HCT116 (cell line): ENCODE results near the gene PDE8A. TPM values are rescaled to one million over a fixed set of nuclear protein-coding genes. Genes with fewer than 3 reads are reported as not detected.

Experiments
- ATAC-seq: fragments of 200-7000 bp; cut with Tn5 transposase; 2 replicates; pipeline ENCODE4 v1.9.1; 2020; ENCODE audit warnings: mild to moderate bottlenecking, moderate library complexity
- BruUV-seq: library from RNA; stranded (reverse); fragments of 400-500 nt; replicated peaks from 2 replicates; lab custom pipeline; 2021; lab: Mats Ljungman, UMichigan
- CTCF ChIA-PET: fragments of 300-600 bp; sonication (Branson Sonifier 250); formaldehyde crosslinking; loops from one replicate; lab custom pipeline; 2021; ENCODE audit warnings: antibody characterized with exemption; lab: Charles Lee
- POLR2A ChIA-PET: fragments of 300-600, 350-600 bp; sonication (Branson Sonifier 250); formaldehyde crosslinking; loops from one replicate; lab custom pipeline; 2021; ENCODE audit warnings: antibody characterized with exemption; lab: Charles Lee
- RAD21 ChIA-PET, 2 experiments: fragments of 300-600 bp; sonication (Branson Sonifier 250); formaldehyde crosslinking; loops; one replicate each; lab custom pipeline; 2023; ENCODE audit warnings: low total read pairs in 2 of 2; ENCODE audit not compliant: uncharacterized antibody in 2 of 2, unreplicated experiment in 2 of 2, low non-redundant PET in 1 of 2; lab: Charles Lee
- DNase-seq: peaks from one replicate; pipeline ENCODE4 v3.0.0-alpha.2; 2010; ENCODE audit warnings: low read depth, low spot score
- H2AFZ ChIP-seq: fragments of 200-600 bp; shearing (Covaris generic), sonication (generic); 2 replicates; pipeline ENCODE4 v1.6.1; 2017; ENCODE audit warnings: low read depth, mixed run types, mixed read lengths, antibody characterized with exemption, low read length; ENCODE audit not compliant: poor library complexity, severe bottlenecking
- H3K27ac ChIP-seq: 2 replicates; pipeline ENCODE4 v1.5.1; 2012; ENCODE audit warnings: low read depth, low read length
- H3K27me3 ChIP-seq: fragments of 200-600 bp; sonication (generic); 2 replicates; pipeline ENCODE4 v1.6.1; 2016; ENCODE audit warnings: mixed run types, low read length, mixed read lengths; ENCODE audit not compliant: insufficient read depth
- H3K36me3 ChIP-seq, 2 experiments: fragments of 200-500 bp in 1 of 2; fragments of 200-600 bp in 1 of 2; sonication (Bioruptor generic) in 1 of 2; sonication (generic) in 1 of 2; 2 replicates each; pipeline versions ENCODE4 v1.5.1 to v1.6.1; 2014 to 2016; ENCODE audit warnings: low read length in 2 of 2, inconsistent platforms in 1 of 2, mixed read lengths in 1 of 2, mixed run types in 1 of 2; ENCODE audit not compliant: insufficient read depth in 2 of 2, control insufficient read depth in 1 of 2
- H3K4me1 ChIP-seq, 2 experiments: fragments of 200-600 bp in 1 of 2; sonication (generic) in 1 of 2; 2 replicates each; pipeline versions ENCODE4 v1.5.1 to v1.6.1; 2012 to 2017; ENCODE audit warnings: low read length in 2 of 2, inconsistent platforms in 1 of 2, mild to moderate bottlenecking in 1 of 2, mixed read lengths in 1 of 2, mixed run types in 1 of 2, moderate library complexity in 1 of 2; ENCODE audit not compliant: insufficient read depth in 2 of 2, control insufficient read depth in 1 of 2
- H3K4me2 ChIP-seq: fragments of 200-600 bp; sonication (generic); 2 replicates; pipeline ENCODE4 v1.6.1; 2017; ENCODE audit warnings: mixed run types, low read length, mixed read lengths
- H3K4me3 ChIP-seq, 2 experiments: fragments of 200-600 bp in 1 of 2; sonication (generic) in 1 of 2; replicated peaks in 1 of 2; 2 replicates each; pipeline ENCODE4 v1.5.1; 2011 to 2016; ENCODE audit warnings: low read length in 2 of 2, control low read depth in 1 of 2, low read depth in 1 of 2, mild to moderate bottlenecking in 1 of 2, mixed read lengths in 1 of 2, mixed run types in 1 of 2
- H3K79me2 ChIP-seq: fragments of 200-600 bp; sonication (generic); 2 replicates; pipeline ENCODE4 v1.6.1; 2017; ENCODE audit warnings: mild to moderate bottlenecking, mixed run types, low read length, moderate library complexity, mixed read lengths; ENCODE audit not compliant: insufficient read depth
- H3K9ac ChIP-seq: fragments of 200-600 bp; sonication (generic); 2 replicates; pipeline ENCODE4 v1.6.1; 2016; ENCODE audit warnings: low read length, mixed read lengths
- H3K9me2 ChIP-seq: fragments of 200-600 bp; sonication (generic), shearing (Covaris generic); 2 replicates; pipeline ENCODE4 v1.6.1; 2017; ENCODE audit warnings: mixed run types, mild to moderate bottlenecking, moderate library complexity; ENCODE audit not compliant: insufficient read depth
- H3K9me3 ChIP-seq, 2 experiments: fragments of 200-500 bp in 1 of 2; fragments of 200-600 bp in 1 of 2; sonication (Bioruptor generic) in 1 of 2; sonication (generic) in 1 of 2; 2 replicates each; pipeline ENCODE4 v1.6.1; 2014 to 2017; ENCODE audit warnings: low read length in 2 of 2, mixed read lengths in 2 of 2, inconsistent platforms in 1 of 2, low read depth in 1 of 2, mild to moderate bottlenecking in 1 of 2, mixed run types in 1 of 2, moderate library complexity in 1 of 2; ENCODE audit not compliant: control insufficient read depth in 1 of 2, insufficient read depth in 1 of 2
- H4K20me1 ChIP-seq: fragments of 200-600 bp; sonication (generic), shearing (Covaris generic); 2 replicates; pipeline ENCODE4 v1.6.1; 2017; ENCODE audit warnings: mixed run types, mild to moderate bottlenecking, moderate library complexity; ENCODE audit not compliant: insufficient read depth
- ATF3 ChIP-seq: IDR thresholded peaks from 2 replicates; pipeline ENCODE4 v1.6.1; 2012
- CBX3 ChIP-seq: IDR thresholded peaks from 2 replicates; pipeline ENCODE4 v1.6.1; 2012; ENCODE audit warnings: low read depth
- EGR1 ChIP-seq: IDR thresholded peaks from 2 replicates; pipeline ENCODE4 v1.6.1; 2012; ENCODE audit warnings: low read depth
- ELF1 ChIP-seq: IDR thresholded peaks from 2 replicates; pipeline ENCODE4 v1.6.1; 2012; ENCODE audit warnings: low read depth, borderline replicate concordance
- EZH2 ChIP-seq: fragments of 200-600 bp; sonication (generic); IDR thresholded peaks from 2 replicates; pipeline ENCODE4 v1.6.1; 2017; ENCODE audit warnings: antibody characterized with exemption, mixed run types
- EZH2phosphoT487 ChIP-seq: fragments of 200-600 bp; IDR thresholded peaks from 2 replicates; pipeline ENCODE4 v1.6.1; 2018; ENCODE audit warnings: antibody characterized with exemption, borderline replicate concordance
- FOSL1 ChIP-seq: IDR thresholded peaks from 2 replicates; pipeline ENCODE4 v1.6.1; 2012; ENCODE audit warnings: low read depth
- JUND ChIP-seq: IDR thresholded peaks from 2 replicates; pipeline ENCODE4 v1.6.1; 2012
- MAX ChIP-seq: IDR thresholded peaks from 2 replicates; pipeline ENCODE4 v1.6.1; 2012
- POLR2AphosphoS5 ChIP-seq: IDR thresholded peaks from 2 replicates; pipeline ENCODE4 v1.6.1; 2011; ENCODE audit warnings: mild to moderate bottlenecking, low read depth, low read length, moderate library complexity
- RAD21 ChIP-seq: IDR thresholded peaks from 2 replicates; pipeline ENCODE4 v1.6.1; 2012; ENCODE audit warnings: low read depth, mild to moderate bottlenecking
- REST ChIP-seq: IDR thresholded peaks from 2 replicates; pipeline ENCODE4 v1.6.1; 2012; ENCODE audit warnings: low read depth
- SP1 ChIP-seq: IDR thresholded peaks from 2 replicates; pipeline ENCODE4 v1.6.1; 2012; ENCODE audit warnings: low read depth
- TCF7L2 ChIP-seq: IDR thresholded peaks from 2 replicates; pipeline ENCODE4 v1.7.0; 2011; ENCODE audit warnings: borderline replicate concordance, inconsistent platforms; ENCODE audit not compliant: insufficient read depth, insufficient read length; ENCODE audit errors: extremely low read depth
- YY1 ChIP-seq: IDR thresholded peaks from 2 replicates; pipeline ENCODE4 v1.6.1; 2011; ENCODE audit warnings: low read length, low read depth, moderate library complexity, mild to moderate bottlenecking; ENCODE audit not compliant: insufficient replicate concordance; ENCODE audit errors: extremely low read depth
- ZFX ChIP-seq: fragments of 450-650 bp; IDR thresholded peaks from 2 replicates; pipeline ENCODE4 v1.6.1; 2017
- intact Hi-C: fragments of 100-400 bp; cut with micrococcal nuclease; formaldehyde crosslinking; loops from 2 replicates; pipeline ENCODE4 v1.10.0; 2022
- total RNA-seq: library from RNA; stranded (reverse); gene quantifications from one replicate; pipeline ENCODE4 v1.2.1, GENCODE V29; 2021; ENCODE audit not compliant: unreplicated experiment

The PDE8A gene
- total RNA-seq, 1 experiment from 2014 or later = 37.8 TPM

GRCh38 chr15:85064710-85065109 lies 83.1 kb downstream of the PDE8A start:
- POLR2A ChIA-PET = no interaction called here
- peaks cover 0 to 3% of the 10 kb centered on the region in 2 experiments; a peak in 1 of 4 replicates for H3K36me3 ChIP-seq
- no peak for DNase-seq
- H3K27me3 ChIP-seq = no peaks in the 10 kb centered on the region
- TF ChIP-seq SP1 = no peak
- no peak for TF ChIP-seq JUND
- no peak for TF ChIP-seq ZFX
- no peak for TF ChIP-seq RAD21
- TF ChIP-seq EZH2 = no peak
- TF ChIP-seq FOSL1 = no peak
- TF ChIP-seq ELF1 = no peak
- TF ChIP-seq YY1 = no peak
- no peak for TF ChIP-seq EGR1
- TF ChIP-seq EZH2phosphoT487 = no peak
- TF ChIP-seq POLR2AphosphoS5 = no peak
- TF ChIP-seq CBX3 = no peak
- no peak for TF ChIP-seq REST
- no peak for TF ChIP-seq TCF7L2
- no peak for TF ChIP-seq ATF3
- TF ChIP-seq MAX = no peak
- RAD21 ChIA-PET = interaction anchor here in 1 of 2 experiments (0.6 kb wide), 1 partner anchor 379 kb away, joined by 4 read pairs; no protein-coding TSS in a partner anchor
- H3K9me2 ChIP-seq = no peaks in the 10 kb centered on the region
- CTCF ChIA-PET = interaction anchor here (1.8 kb wide), 1 partner anchor 21 kb away, joined by 5 read pairs; no protein-coding TSS in a partner anchor
- H3K27ac ChIP-seq = no peak overlapping the region
- H3K9ac ChIP-seq = no peak overlapping the region
- H3K79me2 ChIP-seq = peaks cover 25% of the 10 kb centered on the region
- intact Hi-C loops = no loop called here
- ATAC-seq = no peak
- no TSS peak for BruUV-seq
- no peak overlapping the region for H3K4me2 ChIP-seq
- H3K4me1 ChIP-seq = no peaks in the 10 kb centered on the region
- no peak overlapping the region for H2AFZ ChIP-seq
- H4K20me1 ChIP-seq = no peaks in the 10 kb centered on the region
- no peak overlapping the region for H3K4me3 ChIP-seq
- no peaks in the 10 kb centered on the region for H3K9me3 ChIP-seq
